Measurements from ENCODE around the gene FRG2B. TPM values are rescaled to one million over a fixed set of nuclear protein-coding genes. Genes with fewer than 3 reads are reported as not detected.

Gene FRG2B
- total and polyA plus RNA-seq, 2 of the 8 experiments (the other 6 are each of a cell fraction or from before 2014, with no cell fraction given) = not detected

DNA sequence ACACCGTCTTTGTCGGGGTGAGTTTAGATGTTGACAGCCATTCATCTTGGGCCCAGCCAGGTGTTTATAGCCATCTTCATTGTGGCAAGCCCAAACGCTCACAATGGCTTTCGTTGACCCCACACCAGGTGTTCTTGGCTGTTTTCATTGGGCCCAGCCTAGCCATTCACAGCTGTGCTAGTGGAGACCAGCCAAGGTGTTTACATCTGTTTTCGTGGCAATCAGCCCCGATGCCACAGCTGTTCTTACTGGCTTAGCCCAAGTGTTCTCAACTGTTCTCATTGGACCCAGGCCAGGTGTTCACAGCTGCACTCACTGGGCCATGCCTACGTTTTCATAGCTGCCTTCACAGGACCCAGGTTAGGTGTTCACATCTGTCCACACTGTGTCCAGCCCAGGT, 7.7 kb downstream of the FRG2B start (continued):
- TF ChIP-seq, protein P1, sequence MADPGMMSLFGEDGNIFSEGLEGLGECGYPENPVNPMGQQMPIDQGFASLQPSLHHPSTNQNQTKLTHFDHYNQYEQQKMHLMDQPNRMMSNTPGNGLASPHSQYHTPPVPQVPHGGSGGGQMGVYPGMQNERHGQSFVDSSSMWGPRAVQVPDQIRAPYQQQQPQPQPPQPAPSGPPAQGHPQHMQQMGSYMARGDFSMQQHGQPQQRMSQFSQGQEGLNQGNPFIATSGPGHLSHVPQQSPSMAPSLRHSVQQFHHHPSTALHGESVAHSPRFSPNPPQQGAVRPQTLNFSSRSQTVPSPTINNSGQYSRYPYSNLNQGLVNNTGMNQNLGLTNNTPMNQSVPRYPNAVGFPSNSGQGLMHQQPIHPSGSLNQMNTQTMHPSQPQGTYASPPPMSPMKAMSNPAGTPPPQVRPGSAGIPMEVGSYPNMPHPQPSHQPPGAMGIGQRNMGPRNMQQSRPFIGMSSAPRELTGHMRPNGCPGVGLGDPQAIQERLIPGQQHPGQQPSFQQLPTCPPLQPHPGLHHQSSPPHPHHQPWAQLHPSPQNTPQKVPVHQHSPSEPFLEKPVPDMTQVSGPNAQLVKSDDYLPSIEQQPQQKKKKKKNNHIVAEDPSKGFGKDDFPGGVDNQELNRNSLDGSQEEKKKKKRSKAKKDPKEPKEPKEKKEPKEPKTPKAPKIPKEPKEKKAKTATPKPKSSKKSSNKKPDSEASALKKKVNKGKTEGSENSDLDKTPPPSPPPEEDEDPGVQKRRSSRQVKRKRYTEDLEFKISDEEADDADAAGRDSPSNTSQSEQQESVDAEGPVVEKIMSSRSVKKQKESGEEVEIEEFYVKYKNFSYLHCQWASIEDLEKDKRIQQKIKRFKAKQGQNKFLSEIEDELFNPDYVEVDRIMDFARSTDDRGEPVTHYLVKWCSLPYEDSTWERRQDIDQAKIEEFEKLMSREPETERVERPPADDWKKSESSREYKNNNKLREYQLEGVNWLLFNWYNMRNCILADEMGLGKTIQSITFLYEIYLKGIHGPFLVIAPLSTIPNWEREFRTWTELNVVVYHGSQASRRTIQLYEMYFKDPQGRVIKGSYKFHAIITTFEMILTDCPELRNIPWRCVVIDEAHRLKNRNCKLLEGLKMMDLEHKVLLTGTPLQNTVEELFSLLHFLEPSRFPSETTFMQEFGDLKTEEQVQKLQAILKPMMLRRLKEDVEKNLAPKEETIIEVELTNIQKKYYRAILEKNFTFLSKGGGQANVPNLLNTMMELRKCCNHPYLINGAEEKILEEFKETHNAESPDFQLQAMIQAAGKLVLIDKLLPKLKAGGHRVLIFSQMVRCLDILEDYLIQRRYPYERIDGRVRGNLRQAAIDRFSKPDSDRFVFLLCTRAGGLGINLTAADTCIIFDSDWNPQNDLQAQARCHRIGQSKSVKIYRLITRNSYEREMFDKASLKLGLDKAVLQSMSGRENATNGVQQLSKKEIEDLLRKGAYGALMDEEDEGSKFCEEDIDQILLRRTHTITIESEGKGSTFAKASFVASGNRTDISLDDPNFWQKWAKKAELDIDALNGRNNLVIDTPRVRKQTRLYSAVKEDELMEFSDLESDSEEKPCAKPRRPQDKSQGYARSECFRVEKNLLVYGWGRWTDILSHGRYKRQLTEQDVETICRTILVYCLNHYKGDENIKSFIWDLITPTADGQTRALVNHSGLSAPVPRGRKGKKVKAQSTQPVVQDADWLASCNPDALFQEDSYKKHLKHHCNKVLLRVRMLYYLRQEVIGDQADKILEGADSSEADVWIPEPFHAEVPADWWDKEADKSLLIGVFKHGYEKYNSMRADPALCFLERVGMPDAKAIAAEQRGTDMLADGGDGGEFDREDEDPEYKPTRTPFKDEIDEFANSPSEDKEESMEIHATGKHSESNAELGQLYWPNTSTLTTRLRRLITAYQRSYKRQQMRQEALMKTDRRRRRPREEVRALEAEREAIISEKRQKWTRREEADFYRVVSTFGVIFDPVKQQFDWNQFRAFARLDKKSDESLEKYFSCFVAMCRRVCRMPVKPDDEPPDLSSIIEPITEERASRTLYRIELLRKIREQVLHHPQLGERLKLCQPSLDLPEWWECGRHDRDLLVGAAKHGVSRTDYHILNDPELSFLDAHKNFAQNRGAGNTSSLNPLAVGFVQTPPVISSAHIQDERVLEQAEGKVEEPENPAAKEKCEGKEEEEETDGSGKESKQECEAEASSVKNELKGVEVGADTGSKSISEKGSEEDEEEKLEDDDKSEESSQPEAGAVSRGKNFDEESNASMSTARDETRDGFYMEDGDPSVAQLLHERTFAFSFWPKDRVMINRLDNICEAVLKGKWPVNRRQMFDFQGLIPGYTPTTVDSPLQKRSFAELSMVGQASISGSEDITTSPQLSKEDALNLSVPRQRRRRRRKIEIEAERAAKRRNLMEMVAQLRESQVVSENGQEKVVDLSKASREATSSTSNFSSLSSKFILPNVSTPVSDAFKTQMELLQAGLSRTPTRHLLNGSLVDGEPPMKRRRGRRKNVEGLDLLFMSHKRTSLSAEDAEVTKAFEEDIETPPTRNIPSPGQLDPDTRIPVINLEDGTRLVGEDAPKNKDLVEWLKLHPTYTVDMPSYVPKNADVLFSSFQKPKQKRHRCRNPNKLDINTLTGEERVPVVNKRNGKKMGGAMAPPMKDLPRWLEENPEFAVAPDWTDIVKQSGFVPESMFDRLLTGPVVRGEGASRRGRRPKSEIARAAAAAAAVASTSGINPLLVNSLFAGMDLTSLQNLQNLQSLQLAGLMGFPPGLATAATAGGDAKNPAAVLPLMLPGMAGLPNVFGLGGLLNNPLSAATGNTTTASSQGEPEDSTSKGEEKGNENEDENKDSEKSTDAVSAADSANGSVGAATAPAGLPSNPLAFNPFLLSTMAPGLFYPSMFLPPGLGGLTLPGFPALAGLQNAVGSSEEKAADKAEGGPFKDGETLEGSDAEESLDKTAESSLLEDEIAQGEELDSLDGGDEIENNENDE (IDR thresholded peaks at IDR 0.05; ENCODE audit: insufficient replicate concordance, low read length) = no peak
- no peak for TF ChIP-seq CEBPB (IDR thresholded peaks at IDR 0.05; ENCODE audit: low read depth, low read length)
- TF ChIP-seq, protein P2, sequence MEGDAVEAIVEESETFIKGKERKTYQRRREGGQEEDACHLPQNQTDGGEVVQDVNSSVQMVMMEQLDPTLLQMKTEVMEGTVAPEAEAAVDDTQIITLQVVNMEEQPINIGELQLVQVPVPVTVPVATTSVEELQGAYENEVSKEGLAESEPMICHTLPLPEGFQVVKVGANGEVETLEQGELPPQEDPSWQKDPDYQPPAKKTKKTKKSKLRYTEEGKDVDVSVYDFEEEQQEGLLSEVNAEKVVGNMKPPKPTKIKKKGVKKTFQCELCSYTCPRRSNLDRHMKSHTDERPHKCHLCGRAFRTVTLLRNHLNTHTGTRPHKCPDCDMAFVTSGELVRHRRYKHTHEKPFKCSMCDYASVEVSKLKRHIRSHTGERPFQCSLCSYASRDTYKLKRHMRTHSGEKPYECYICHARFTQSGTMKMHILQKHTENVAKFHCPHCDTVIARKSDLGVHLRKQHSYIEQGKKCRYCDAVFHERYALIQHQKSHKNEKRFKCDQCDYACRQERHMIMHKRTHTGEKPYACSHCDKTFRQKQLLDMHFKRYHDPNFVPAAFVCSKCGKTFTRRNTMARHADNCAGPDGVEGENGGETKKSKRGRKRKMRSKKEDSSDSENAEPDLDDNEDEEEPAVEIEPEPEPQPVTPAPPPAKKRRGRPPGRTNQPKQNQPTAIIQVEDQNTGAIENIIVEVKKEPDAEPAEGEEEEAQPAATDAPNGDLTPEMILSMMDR (IDR thresholded peaks at IDR 0.05; ENCODE audit: control extremely low read depth in 1 of 3, insufficient read depth in 1 of 3, low read depth in 1 of 3, low read length in 3 of 3) = no peak
- no peak for TF ChIP-seq SP4 (IDR thresholded peaks at IDR 0.05; ENCODE audit: low read length)
- TF ChIP-seq SIRT6 (IDR thresholded peaks at IDR 0.05; ENCODE audit: low read length) = no peak
- no peak for TF ChIP-seq E2F6 (IDR thresholded peaks at IDR 0.05)
- TF ChIP-seq CTBP2 (IDR thresholded peaks at IDR 0.05; ENCODE audit: borderline replicate concordance, insufficient read depth, insufficient read length, low read length) = no peak
- TF ChIP-seq BACH1 (IDR thresholded peaks at IDR 0.05; ENCODE audit: low read length) = no peak
- TF ChIP-seq CBX5 (IDR thresholded peaks at IDR 0.05; ENCODE audit: low read depth, low read length) = no peak
